HG03342 (cell line): ENCODE results near the gene WFDC5.
"Not testable (repeated sequence)": the region's sequence is repeated elsewhere in the genome, so short reads cannot be mapped to it uniquely, and the experiment has no call there.

ENCODE experiments used
- ATAC-seq: cut with Tn5 transposase; IDR thresholded peaks from one replicate; pipeline ENCODE4 v1.9.1; 2021; ENCODE audit warnings: mild to moderate bottlenecking, moderate library complexity; ENCODE audit not compliant: unreplicated experiment

The WFDC5 gene, protein sequence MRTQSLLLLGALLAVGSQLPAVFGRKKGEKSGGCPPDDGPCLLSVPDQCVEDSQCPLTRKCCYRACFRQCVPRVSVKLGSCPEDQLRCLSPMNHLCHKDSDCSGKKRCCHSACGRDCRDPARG

GRCh38 chr20:45114465-45115385 lies at the start of gene WFDC5:
TSS of gene WFDC5 (minus strand) at chr20:45115174. CDS start at chr20:45115083, 91 bp downstream.
- ATAC-seq = no peak

DNA sequence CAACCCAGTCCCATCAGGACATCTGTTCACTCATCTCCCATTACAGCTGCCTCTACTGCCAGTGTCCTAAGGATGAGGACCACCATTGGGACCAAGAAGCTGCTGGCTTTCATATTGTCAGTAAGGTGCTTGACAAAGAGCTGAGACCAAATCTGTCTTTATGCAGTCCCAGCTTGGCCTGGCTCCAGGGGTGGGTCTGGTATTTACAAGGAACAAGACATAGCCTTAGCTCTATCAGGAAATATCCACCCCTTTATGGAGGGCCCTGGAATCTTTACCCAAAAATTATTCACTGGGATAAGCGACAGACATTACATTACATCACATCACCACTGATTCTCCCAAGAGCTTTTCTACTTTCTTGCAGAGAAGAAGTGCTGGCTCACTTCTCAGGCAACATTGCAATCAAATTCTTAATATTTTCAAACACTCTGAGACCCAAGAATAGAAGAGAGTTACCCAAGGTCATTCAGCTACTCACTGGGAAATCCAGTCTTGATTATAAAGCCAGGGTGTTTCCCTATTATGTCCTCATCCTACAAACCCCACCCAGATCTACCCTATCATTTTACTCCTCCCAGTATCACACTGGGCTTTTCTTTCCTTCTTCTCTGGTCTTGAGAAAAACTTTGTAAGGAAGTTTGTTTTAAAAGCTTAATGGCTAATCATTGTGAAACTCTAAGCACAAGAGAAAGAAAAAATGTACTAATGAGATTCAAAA lies 48.3 kb upstream of the WFDC5 start:
- ATAC-seq = no peak

DNA sequence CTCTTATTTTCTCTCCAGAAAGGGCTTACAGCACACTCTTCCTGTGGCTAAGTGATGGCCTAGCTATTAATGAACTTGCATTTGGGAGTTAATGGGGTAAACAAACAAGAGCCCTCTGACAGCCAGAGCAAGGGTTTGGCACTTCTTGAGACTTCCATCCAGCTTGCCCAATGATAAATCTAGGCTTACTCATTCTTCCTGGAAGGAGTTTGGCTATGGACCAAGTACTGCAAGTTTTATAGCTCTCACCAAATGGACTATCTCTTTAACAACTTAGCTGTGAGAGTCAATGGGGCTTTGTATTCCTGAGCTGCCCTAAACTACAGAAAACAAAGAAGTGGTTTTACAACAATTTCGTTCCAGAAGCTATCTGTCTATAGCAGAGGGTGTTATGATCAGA lies 43.0 kb upstream of the WFDC5 start:
- ATAC-seq = no peak

DNA sequence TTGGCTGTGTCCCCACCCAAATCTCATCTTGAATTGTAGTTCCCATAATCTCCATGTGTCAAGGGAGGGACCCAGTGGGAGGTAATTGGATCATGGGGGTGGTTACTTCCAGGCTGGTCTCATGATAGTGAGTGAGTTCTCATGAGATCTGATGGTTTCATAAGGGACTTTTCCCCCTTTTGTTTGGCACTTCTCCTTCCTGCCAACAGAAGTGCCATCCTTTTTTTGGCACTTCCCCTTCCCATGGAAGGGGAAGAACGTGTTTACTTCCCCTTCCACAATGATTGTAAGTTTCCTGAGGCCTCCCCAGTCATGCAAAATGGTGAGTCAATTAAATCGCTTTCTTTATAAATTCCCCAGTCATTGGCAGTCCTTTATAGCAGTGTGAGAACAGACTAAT lies 41.7 kb upstream of the WFDC5 start:
- no peak for ATAC-seq

DNA sequence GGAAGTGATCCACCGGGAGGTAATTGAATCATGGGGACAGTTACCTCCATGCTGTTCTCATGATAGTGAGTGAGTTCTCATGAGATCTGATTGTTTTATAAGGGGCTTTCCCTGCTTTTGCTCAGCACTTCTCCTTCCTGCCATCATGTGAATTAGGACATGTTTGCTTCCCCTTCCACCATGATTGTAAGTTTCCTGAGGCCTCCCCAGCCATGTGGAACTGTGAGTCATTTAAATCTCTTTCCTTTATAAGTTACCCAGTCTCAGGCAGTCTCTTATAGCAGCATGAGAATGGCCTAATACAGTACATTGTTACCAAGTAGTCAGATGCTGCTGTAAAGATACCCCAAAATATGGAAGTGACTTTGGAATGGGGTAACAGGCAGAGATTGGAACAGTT lies 39.8 kb upstream of the WFDC5 start:
- not testable (repeated sequence) for ATAC-seq

DNA sequence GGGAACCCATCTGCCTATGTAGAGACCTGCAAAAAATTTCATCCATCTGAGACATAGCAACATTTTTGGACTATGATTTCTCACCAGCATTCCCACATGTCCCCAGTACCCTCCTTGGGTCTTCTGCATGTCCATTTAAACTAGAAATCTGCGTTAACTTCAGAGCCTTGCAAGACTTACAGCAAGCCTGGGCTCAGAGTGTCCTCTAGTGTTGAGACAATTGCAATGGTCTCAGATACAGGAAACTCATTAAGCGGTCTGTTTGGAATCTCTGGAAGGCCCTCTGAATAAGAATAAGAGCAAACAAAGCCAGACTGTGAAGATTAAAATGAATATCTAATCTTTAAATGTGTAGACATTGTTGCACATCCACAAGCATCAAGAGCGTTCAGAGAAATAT lies 39.2 kb upstream of the WFDC5 start:
- ATAC-seq = no peak

- no peak for ATAC-seq
Measured at GRCh38 chr20:45153752-45154151, 38.8 kb upstream of the WFDC5 start.

DNA sequence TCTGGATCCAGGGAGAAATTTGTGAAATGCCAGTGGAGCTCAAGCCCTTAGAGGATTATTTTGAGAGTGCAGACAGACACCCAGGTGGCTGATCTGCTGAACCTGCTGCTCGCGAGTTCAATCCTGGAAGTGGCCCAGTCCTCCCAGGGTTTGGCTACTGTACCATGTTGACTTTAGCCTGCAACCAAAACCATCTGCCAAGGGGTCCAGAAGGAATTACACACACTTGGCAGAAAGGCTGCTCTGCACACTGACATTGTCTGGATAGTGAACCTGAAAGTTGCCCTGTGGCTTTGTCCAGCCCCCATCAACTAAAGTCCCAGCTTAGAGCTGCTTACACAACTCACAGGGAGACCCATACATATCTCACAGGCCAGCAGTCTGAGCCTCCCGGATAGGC lies 38.2 kb upstream of the WFDC5 start:
- ATAC-seq = no peak

DNA sequence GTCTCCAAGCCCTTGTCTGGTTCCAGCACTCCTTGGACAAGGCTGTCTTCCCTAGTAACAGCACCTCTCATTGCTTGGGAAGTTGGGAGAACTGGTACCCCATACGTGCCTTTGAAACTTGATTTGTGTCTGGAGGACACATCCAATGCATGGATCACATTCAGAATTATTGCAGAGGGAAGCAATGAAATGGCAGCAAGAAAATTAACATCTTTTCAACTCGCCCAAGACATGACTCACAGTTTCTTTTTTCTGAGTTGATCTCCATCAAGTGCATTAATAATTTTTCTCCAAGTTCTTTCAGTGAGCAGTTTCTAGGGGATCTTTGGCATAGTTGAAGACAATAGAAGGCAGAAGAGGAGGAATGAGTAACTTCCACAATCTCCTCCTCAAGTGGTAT lies 37.4 kb upstream of the WFDC5 start:
- ATAC-seq = no peak

- ATAC-seq = no peak
Measured at GRCh38 chr20:45149062-45149461, 34.1 kb upstream of the WFDC5 start.

- no peak for ATAC-seq
Measured at GRCh38 chr20:45140836-45141235, 25.9 kb upstream of the WFDC5 start.

DNA sequence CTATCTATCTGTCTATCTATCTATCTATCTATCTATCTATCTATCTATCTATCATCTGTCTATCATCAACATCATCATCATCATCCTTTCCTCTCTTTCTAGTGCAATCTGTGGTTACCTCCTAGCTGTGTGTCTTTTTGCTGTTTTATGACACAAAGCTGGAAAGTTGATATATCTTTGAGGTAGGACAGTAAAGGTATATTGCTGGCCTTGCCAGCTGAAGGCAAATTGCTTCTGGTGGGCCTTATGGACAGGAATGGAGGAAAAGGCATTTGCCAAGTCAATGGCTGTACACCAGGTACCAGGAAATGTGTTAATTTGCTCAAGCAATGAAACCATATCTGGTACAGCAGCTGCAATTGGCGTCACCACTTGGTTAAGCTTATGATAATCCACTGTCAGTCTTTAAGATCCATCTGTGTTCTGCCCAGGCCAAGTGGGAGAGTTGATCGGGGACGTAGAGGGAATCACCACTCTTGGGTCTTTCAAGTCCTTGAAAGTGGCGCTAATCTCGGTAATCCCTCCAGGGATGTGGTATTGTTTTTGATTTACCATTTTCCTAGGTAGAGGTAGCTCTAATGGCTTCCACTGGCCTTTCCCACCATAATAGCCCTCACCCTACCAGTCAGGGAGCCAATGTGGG lies 24.9 kb upstream of the WFDC5 start:
- not testable (repeated sequence) for ATAC-seq

GRCh38 chr20:45138561-45139300 lies 23.8 kb upstream of the WFDC5 start:
- ATAC-seq = no peak

GRCh38 chr20:45136911-45137310 lies 21.9 kb upstream of the WFDC5 start:
- no peak for ATAC-seq

GRCh38 chr20:45128099-45128498 lies 13.1 kb upstream of the WFDC5 start:
- no peak for ATAC-seq

DNA sequence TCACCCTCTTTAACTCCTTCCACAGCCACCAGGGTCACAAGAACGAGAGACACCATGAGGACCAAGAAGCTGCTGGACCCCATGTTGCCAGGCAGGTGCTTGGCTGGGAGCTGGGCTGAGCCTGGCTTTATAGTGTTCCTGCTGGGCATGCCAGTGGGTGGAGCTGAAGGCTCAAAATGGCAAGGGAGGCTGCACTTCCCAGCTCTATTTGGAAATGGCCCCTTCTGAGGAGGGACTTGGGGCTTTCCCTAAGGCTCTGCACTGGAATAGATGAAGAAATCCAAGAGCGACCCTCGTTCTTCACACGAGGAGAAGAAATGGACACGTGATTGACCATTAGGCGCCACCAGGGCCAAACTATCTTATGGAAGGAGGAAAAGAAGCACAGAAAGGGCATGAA lies 9.4 kb upstream of the WFDC5 start, which contains the start of gene WFDC12:
TSS of gene WFDC12 (minus strand) at position 101 of the 400 bp plus-strand sequence. CDS start at position 83, 18 bp downstream.
- ATAC-seq = no peak

- no peak for ATAC-seq
Measured at GRCh38 chr20:45121388-45121787, 6.4 kb upstream of the WFDC5 start.

- ATAC-seq = no peak
Measured at GRCh38 chr20:45119556-45120266, 4.7 kb upstream of the WFDC5 start.

DNA sequence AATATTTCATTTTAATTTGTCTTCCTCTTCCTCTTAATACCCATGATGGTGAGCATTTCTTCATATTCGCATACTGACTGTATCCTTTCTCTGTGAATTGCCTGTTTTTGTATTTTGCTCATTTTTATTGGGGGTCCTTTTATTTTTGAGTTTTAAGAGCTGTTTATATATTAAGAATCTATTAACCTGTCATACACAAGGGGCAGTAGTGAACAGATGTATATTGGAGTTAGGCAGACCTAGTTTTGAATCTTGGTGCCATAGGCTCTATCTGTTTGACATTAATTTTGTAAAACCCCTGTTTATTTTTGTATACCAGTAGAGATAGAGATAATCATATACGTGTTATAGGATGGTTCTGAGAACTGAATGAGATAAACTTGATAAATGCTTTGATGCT lies 3.1 kb upstream of the WFDC5 start:
- ATAC-seq = no peak

GRCh38 chr20:45117581-45117980 lies 2.6 kb upstream of the WFDC5 start:
- no peak for ATAC-seq
